SK-N-SH treated with all-trans-retinoic acid at 6 μM for 48 hours (cell line): ENCODE data around the gene SEC14L1.

Experiments used
- BACH2 ChIP-seq: fragments of 250-450 bp; sonication (Bioruptor Pico); IDR thresholded peaks from 2 replicates; pipeline ENCODE4 v1.9.0; 2021; ENCODE audit warnings: mild to moderate bottlenecking, borderline replicate concordance
- PPARA ChIP-seq: fragments of 250-450 bp; sonication (Bioruptor Pico); IDR thresholded peaks from 2 replicates; pipeline ENCODE4 v1.5.0; 2020; ENCODE audit warnings: mild to moderate bottlenecking, borderline replicate concordance
- TCF4 ChIP-seq: fragments of 250-450 bp; sonication (Bioruptor Pico); IDR thresholded peaks from 2 replicates; pipeline ENCODE4 v1.8.0; 2021; ENCODE audit warnings: mild to moderate bottlenecking, moderate library complexity, borderline replicate concordance
- ZFP30 ChIP-seq: fragments of 450-650 bp; formaldehyde crosslinking; IDR thresholded peaks from 2 replicates; pipeline ENCODE4 v1.5.0; 2022; ENCODE audit warnings: mild to moderate bottlenecking, moderate library complexity
- TF ChIP-seq, protein P1 (sequence below): fragments of 250-450 bp; sonication (Bioruptor Pico); IDR thresholded peaks from 2 replicates; pipeline ENCODE4 v1.8.0; 2020; ENCODE audit warnings: mild to moderate bottlenecking, moderate library complexity, borderline replicate concordance

DNA sequence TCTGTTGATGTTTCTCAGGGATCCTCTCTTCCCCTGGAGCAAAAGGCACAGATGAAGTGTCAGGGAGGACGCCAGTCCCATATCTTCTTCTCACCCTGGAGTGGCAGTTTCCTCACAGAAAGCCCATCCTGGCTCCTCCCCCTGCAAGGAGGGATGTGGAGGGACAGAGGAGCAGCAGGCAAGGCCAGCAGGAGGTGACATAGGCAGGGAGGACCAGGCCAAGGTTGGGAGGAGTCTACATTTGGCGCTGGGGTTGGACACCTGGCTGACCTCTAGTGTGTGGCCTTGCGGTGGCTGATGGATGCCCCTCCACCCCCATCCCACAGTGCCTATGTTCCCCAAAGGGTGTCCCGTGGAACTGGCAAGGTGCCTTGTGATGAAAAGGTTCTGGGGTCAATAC lies 125.4 kb downstream of the SEC14L1 start:
- TF ChIP-seq BACH2 (no peak), PPARA (CRISPR knock-in tag) (no peak), TCF4 (CRISPR knock-in tag) (no peak), ZFP30 (CRISPR knock-in tag) (no peak)
- TF ChIP-seq, protein P1, sequence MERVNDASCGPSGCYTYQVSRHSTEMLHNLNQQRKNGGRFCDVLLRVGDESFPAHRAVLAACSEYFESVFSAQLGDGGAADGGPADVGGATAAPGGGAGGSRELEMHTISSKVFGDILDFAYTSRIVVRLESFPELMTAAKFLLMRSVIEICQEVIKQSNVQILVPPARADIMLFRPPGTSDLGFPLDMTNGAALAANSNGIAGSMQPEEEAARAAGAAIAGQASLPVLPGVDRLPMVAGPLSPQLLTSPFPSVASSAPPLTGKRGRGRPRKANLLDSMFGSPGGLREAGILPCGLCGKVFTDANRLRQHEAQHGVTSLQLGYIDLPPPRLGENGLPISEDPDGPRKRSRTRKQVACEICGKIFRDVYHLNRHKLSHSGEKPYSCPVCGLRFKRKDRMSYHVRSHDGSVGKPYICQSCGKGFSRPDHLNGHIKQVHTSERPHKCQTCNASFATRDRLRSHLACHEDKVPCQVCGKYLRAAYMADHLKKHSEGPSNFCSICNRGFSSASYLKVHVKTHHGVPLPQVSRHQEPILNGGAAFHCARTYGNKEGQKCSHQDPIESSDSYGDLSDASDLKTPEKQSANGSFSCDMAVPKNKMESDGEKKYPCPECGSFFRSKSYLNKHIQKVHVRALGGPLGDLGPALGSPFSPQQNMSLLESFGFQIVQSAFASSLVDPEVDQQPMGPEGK (CRISPR knock-in tag): no peak
